HG02642 (cell line): ENCODE results near the gene HOXA2.
A peak's percentile ranks its signal among the peaks of the same experiment; 100 is the strongest.

ENCODE experiments used
- ATAC-seq: cut with Tn5 transposase; IDR thresholded peaks from one replicate; pipeline ENCODE4 v1.9.1; 2021; ENCODE audit warnings: mild to moderate bottlenecking; ENCODE audit not compliant: unreplicated experiment, poor library complexity

HOXA2 gene

GRCh38 chr7:27101171-27101956 is 1.1 kb downstream of the HOXA2 start:
- ATAC-seq: no peak

- no peak for ATAC-seq
Measured at GRCh38 chr7:27100694-27101170, 1.8 kb downstream of the HOXA2 start.

GRCh38 chr7:27099453-27100370 is 2.8 kb downstream of the HOXA2 start:
- ATAC-seq: no peak

GRCh38 chr7:27098578-27099451 is 3.7 kb downstream of the HOXA2 start:
- no peak for ATAC-seq

GRCh38 chr7:27097686-27098577 is 4.6 kb downstream of the HOXA2 start:
- ATAC-seq: no peak

GRCh38 chr7:27096768-27097514 is 5.5 kb downstream of the HOXA2 start:
- ATAC-seq: no peak

GRCh38 chr7:27095897-27096767 is 6.4 kb downstream of the HOXA2 start, which contains the start of gene HOXA1:
Gene HOXA1 (minus strand): TSS chr7:27096000. CDS start chr7:27095912, 88 bp downstream.
- ATAC-seq: peak; percentile 84

- ATAC-seq: peak; percentile 1
Measured at GRCh38 chr7:27095050-27095896, 7.2 kb downstream of the HOXA2 start.

GRCh38 chr7:27094304-27095049 is 8.0 kb downstream of the HOXA2 start:
- no peak for ATAC-seq

- no peak for ATAC-seq
Measured at GRCh38 chr7:27093184-27093895, 9.1 kb downstream of the HOXA2 start.

- no peak for ATAC-seq
Measured at GRCh38 chr7:27092819-27093110, 9.7 kb downstream of the HOXA2 start.

- no peak for ATAC-seq
Measured at GRCh38 chr7:27091941-27092818, 10.3 kb downstream of the HOXA2 start.

GRCh38 chr7:27091105-27091504 is 11.4 kb downstream of the HOXA2 start:
- ATAC-seq: no peak
